DLD1 (cell line): Measurements from ENCODE around the gene SF3B4.
"Not testable (repeated sequence)": the region's sequence is repeated elsewhere in the genome, so short reads cannot be mapped to it uniquely, and the experiment has no call there.

Source experiments
- in situ Hi-C: cut with HindIII; loops from 2 replicates; pipeline ENCODE4 v1.10.0; 2017; ENCODE audit warnings: low sequenced_read_pairs

Gene SF3B4

DNA sequence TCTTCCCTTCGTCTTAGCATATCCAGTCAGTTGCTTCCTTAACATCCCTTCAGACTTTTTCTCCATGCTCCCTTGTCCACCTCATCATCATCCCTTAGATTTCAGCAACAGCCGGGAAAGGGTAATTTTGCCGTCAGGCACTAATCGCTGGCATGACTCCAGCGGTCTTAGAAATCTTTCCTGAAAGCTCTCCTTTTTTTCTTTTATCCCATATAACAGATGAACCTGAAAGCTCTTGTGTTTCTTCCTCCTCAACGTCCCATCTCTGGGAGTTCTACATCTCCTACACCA, 38.7 kb downstream of the SF3B4 start:
- in situ Hi-C loops = no loop called here

DNA sequence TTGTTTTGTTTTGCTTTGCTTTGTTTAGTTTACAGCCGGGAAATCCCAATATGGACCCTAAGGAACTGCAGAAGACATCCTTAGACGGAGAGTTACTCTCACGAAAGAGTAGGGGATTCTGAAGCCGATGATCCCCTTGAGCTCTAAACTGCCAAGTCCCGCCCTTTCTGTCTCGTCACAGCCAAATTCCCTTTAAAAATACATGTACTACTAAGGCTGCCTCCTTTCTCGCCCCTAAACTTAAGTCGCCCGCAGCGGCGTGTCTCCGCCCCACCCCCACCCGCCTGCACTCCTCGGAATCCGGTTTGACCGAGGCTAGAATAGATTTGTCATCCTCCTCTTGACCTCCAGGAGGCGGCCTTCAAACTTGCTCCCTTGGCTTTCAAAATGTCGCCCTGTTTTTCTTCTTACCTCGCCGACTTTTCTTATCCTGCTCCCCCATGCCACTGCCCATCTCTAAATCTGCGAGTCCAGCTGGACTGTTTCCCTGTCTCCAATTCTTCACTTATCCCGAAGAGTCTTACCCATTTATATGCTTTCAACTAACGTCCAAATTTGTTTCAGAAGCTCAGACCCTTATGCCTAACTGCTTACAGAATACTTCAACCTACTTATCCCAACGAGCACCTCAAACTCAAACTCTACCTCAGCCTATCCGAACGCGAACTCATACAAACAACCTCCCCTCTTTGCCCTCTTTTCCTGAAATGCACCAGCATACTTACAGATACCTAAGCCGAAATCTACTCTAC, 39.2 kb downstream of the SF3B4 start:
- in situ Hi-C loops = no loop called here

GRCh38 chr1:149887456-149888246, 40.0 kb downstream of the SF3B4 start:
- in situ Hi-C loops = no loop called here

DNA sequence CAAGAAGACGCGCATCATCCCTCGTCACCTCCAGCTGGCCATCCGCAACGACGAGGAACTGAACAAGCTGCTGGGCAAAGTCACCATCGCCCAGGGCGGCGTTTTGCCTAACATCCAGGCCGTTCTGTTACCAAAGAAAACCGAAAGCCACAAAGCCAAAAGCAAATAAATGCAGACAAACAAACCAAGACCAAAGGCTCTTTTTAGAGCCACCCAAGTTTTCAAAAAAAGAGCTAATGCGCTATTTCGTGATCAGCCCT, 40.5 kb downstream of the SF3B4 start:
- in situ Hi-C loops = not testable (repeated sequence)

GRCh38 chr1:149886396-149887195, 41.0 kb downstream of the SF3B4 start:
- in situ Hi-C loops = no loop called here

DNA sequence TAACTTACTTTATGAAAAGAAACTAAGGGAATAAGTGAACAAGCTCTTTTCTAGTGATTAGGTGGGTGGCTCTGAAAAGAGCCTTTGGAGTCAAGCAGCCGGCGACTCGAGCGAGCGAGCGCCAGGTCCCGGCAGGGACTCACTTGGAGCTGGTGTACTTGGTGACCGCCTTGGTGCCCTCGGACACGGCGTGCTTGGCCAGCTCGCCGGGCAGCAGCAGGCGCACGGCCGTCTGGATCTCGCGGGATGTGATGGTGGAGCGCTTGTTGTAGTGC, 41.5 kb downstream of the SF3B4 start:
- in situ Hi-C loops = not testable (repeated sequence)

GRCh38 chr1:149885339-149886120, 42.1 kb downstream of the SF3B4 start:
- in situ Hi-C loops = no loop called here

- in situ Hi-C loops = no loop called here
Observed at GRCh38 chr1:149884433-149885338, 42.9 kb downstream of the SF3B4 start.

DNA sequence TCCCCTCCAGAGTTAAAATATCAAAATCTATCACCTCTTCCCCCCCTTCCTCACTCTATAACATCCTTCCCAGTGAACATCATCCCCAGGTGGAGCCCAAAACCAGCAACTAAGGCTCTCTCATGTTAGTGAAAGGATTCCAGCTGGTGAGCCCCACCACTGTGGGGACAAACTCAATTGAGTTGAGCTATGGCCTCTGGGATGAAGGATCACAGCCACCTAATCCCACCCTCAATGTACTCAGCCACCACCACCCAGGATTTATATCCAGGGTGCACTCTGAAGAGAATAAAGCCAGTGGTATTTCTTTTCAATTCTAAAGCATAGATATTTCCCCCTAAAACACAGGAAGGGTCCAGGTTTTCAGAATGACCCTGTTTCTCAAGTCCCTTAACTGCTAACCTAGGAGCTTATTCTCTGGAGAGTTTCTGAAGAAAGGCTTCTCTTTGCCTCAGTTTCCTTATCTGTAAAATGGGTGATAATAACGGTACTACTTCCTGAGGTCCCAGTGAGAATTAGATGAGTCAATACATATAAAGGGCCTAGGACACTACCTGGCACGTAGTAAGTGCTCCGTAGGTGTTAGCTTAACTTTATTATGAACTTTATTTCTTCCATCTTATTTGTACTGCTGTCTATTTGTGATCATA, 43.9 kb downstream of the SF3B4 start:
- in situ Hi-C loops = no loop called here

DNA sequence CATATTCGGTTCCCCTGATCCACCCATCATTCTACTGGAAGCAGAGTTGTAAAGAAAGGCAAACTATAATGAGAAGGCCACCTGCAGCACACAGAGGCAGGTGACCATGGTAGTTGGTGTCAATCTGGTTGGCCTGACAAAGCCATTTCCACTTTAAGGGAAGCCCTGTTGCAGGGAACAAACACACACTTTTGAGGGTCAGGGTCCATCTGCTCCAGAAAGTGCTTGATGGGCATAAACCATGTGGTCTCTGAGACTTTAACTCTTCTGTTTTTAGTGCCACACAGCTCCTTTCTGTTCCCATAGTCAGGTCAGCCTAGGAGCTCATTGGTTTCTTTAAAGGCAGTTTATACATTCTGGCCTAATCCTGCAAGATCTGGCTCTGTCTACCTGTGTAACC, 45.7 kb downstream of the SF3B4 start:
- in situ Hi-C loops = no loop called here

DNA sequence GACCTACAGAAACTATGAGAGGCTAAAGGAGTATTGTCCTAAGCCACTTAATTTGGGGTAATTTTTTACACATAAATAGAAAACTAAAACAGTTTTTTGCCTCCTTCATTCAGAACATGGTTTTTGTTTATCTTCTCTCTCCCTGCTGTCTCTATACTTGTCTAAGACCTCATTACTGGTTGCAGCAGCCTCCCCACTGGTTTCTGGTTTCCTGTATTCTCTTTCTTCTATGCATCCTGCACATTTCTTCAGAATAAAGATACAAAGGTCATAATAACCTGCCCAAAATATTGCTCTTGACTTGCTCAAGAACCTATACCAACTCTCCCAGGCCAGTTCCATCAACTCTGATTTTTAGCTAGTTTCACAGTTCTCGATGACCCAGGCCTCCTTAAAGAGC, 48.0 kb downstream of the SF3B4 start:
- in situ Hi-C loops = no loop called here

- in situ Hi-C loops = no loop called here
Observed at GRCh38 chr1:149877211-149877946, 50.2 kb downstream of the SF3B4 start.
